ENCODE data around the gene ZNF333.

DNA sequence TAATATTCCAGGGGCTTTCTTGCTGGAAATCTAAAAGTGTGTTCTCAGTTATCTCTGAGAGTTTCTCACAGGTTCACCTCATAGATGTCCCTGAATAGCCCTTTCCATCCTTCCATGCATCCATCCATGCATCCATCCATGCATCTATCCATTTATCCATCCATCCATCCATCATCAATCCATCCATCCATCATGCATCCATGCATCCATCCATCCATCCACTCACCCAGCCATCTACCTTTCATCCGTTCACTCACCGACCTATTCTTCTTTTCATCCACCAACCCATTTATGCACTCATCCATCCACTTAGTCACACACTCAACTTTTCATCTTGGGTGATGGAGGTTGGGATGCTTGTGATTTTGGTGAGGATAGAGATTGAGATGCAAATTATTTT is 7.8 kb upstream of the ZNF333 start:
- TF ChIP-seq, protein P1, sequence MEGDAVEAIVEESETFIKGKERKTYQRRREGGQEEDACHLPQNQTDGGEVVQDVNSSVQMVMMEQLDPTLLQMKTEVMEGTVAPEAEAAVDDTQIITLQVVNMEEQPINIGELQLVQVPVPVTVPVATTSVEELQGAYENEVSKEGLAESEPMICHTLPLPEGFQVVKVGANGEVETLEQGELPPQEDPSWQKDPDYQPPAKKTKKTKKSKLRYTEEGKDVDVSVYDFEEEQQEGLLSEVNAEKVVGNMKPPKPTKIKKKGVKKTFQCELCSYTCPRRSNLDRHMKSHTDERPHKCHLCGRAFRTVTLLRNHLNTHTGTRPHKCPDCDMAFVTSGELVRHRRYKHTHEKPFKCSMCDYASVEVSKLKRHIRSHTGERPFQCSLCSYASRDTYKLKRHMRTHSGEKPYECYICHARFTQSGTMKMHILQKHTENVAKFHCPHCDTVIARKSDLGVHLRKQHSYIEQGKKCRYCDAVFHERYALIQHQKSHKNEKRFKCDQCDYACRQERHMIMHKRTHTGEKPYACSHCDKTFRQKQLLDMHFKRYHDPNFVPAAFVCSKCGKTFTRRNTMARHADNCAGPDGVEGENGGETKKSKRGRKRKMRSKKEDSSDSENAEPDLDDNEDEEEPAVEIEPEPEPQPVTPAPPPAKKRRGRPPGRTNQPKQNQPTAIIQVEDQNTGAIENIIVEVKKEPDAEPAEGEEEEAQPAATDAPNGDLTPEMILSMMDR (conservative IDR thresholded peaks at IDR 0.05; ENCODE audit: low read depth, low read length) = no peak
- no peak for TF ChIP-seq EZH2 (IDR thresholded peaks at IDR 0.05; ENCODE audit: borderline replicate concordance, low read depth, low read length, poor library complexity, severe bottlenecking)
